Measurements from ENCODE around the gene SEL1L. TPM values are rescaled to one million over a fixed set of nuclear protein-coding genes. Genes with fewer than 3 reads are reported as not detected.
A peak's percentile ranks its signal among the peaks of the same experiment; 100 is the strongest.
"Not testable (repeated sequence)": the region's sequence is repeated elsewhere in the genome, so short reads cannot be mapped to it uniquely, and the experiment has no call there.

Gene SEL1L
- total RNA-seq, 2 donors from 2014 or later: 91.2 to 121 TPM

GRCh38 chr14:81517798-81518398, 15.8 kb downstream of the SEL1L start:
- intact Hi-C loops (cut with DNase I): no loop called here
- Histone ChIP-seq H3K4me1 (peaks cover 10% of the 10 kb centered on the region), H3K36me3 (no peaks in the 10 kb centered on the region), H3K4me3 (no peak overlapping the region), H3K9me3 (no peaks in the 10 kb centered on the region), H3K9ac (ENCODE audit: low read depth in 2 of 2, low read length in 2 of 2) (no peak overlapping the region), H3K27me3 (no peaks in the 10 kb centered on the region), H3K27ac (peak overlapping the region; percentile 75)
- DNase-seq: no peak
- TF ChIP-seq CTCF (IDR thresholded peaks at IDR 0.05): no peak

GRCh38 chr14:81516986-81517797, 16.5 kb downstream of the SEL1L start:
- DNase-seq: peak; percentile 63
- H3K4me3 ChIP-seq: no peak overlapping the region
- H3K4me1 ChIP-seq: peaks cover 10% of the 10 kb centered on the region
- TF ChIP-seq CTCF (IDR thresholded peaks at IDR 0.05): no peak
- no peaks in the 10 kb centered on the region for H3K36me3 ChIP-seq
- no peaks in the 10 kb centered on the region for H3K9me3 ChIP-seq
- no peaks in the 10 kb centered on the region for H3K27me3 ChIP-seq
- intact Hi-C loops (cut with DNase I): no loop called here
- H3K9ac ChIP-seq (ENCODE audit: low read depth in 2 of 2, low read length in 2 of 2): no peak overlapping the region
- peak overlapping the region; percentile 75 for H3K27ac ChIP-seq

GRCh38 chr14:81515927-81516326, 17.7 kb downstream of the SEL1L start:
- H3K9me3 ChIP-seq; H3K27me3 ChIP-seq; H3K27ac ChIP-seq; H3K4me3 ChIP-seq; intact Hi-C loops (cut with DNase I); H3K36me3 ChIP-seq; DNase-seq; H3K9ac ChIP-seq (ENCODE audit: low read depth in 2 of 2, low read length in 2 of 2): not testable (repeated sequence)
- H3K4me1 ChIP-seq: peaks cover 10% of the 10 kb centered on the region

GRCh38 chr14:81512826-81513225, 20.8 kb downstream of the SEL1L start:
- DNase-seq; H3K4me3 ChIP-seq; H3K9me3 ChIP-seq; H3K36me3 ChIP-seq; H3K27ac ChIP-seq; intact Hi-C loops (cut with DNase I); H3K9ac ChIP-seq (ENCODE audit: low read depth in 2 of 2, low read length in 2 of 2); H3K27me3 ChIP-seq; H3K4me1 ChIP-seq: not testable (repeated sequence)

- Histone ChIP-seq H3K27ac (no peak overlapping the region), H3K4me3 (no peak overlapping the region)
- intact Hi-C loops (cut with DNase I): no loop called here
Observed at GRCh38 chr14:81511111-81511904, 22.3 kb downstream of the SEL1L start.

More at GRCh38 chr14:81511111-81511904, 22.3 kb downstream of the SEL1L start:
- H3K27me3 ChIP-seq: no peaks in the 10 kb centered on the region
- no peaks in the 10 kb centered on the region for H3K4me1 ChIP-seq
- no peak for DNase-seq
- TF ChIP-seq CTCF (IDR thresholded peaks at IDR 0.05): no peak
- H3K36me3 ChIP-seq: no peaks in the 10 kb centered on the region
- H3K9me3 ChIP-seq: no peaks in the 10 kb centered on the region
- no peak overlapping the region for H3K9ac ChIP-seq (ENCODE audit: low read depth in 2 of 2, low read length in 2 of 2)

All from colonic mucosa (tissue), 4 donors.